HepG2 (cell line): ENCODE measurements around the gene TP73. TPM values are rescaled to one million over a fixed set of nuclear protein-coding genes. Genes with fewer than 3 reads are reported as not detected.
A peak's percentile ranks its signal among the peaks of the same experiment; 100 is the strongest.

Source experiments
- CBX5 ChIP-seq: sonication (generic); formaldehyde crosslinking; IDR thresholded peaks from 2 replicates; pipeline ENCODE4 v1.4.0; 2020; ENCODE audit warnings: missing genetic modification reagents, borderline replicate concordance
- ELF3 ChIP-seq: IDR thresholded peaks from 2 replicates; pipeline ENCODE4 v1.6.1; 2016; ENCODE audit warnings: missing genetic modification reagents, missing compliant biosample characterization
- FOXJ3 ChIP-seq: sonication (generic); formaldehyde crosslinking; IDR thresholded peaks from 2 replicates; pipeline ENCODE4 v1.4.0; 2020; ENCODE audit warnings: missing genetic modification reagents, mild to moderate bottlenecking, borderline replicate concordance
- FOXO1 ChIP-seq: sonication (generic); formaldehyde crosslinking; IDR thresholded peaks from 2 replicates; pipeline ENCODE4 v1.4.0; 2020; ENCODE audit warnings: missing genetic modification reagents
- GMEB2 ChIP-seq: IDR thresholded peaks from 2 replicates; pipeline ENCODE4 v1.6.1; 2016; ENCODE audit warnings: missing biosample characterization, missing genetic modification reagents, low read depth
- HIVEP1 ChIP-seq: sonication (generic); formaldehyde crosslinking; IDR thresholded peaks from 2 replicates; pipeline ENCODE4 v1.4.0; 2020; ENCODE audit warnings: mild to moderate bottlenecking, missing genetic modification reagents
- IKZF5 ChIP-seq: IDR thresholded peaks from 2 replicates; pipeline ENCODE4 v1.6.1; 2018; ENCODE audit warnings: missing genetic modification reagents, mild to moderate bottlenecking, missing compliant biosample characterization
- IRF1 ChIP-seq: sonication (generic); formaldehyde crosslinking; IDR thresholded peaks from 2 replicates; pipeline ENCODE4 v1.4.0; 2020; ENCODE audit warnings: low read depth, mild to moderate bottlenecking, missing genetic modification reagents
- ISL2 ChIP-seq: sonication (generic); formaldehyde crosslinking; IDR thresholded peaks from 2 replicates; pipeline ENCODE4 v1.5.0; 2020; ENCODE audit warnings: missing genetic modification reagents
- MTF2 ChIP-seq: sonication (generic); formaldehyde crosslinking; IDR thresholded peaks from 2 replicates; pipeline ENCODE4 v1.5.0; 2020; ENCODE audit warnings: missing genetic modification reagents, borderline replicate concordance
- POGK ChIP-seq: sonication (generic); formaldehyde crosslinking; conservative IDR thresholded peaks from 2 replicates; pipeline ENCODE4 v1.8.0; 2022; ENCODE audit warnings: mild to moderate bottlenecking, moderate library complexity, missing genetic modification reagents
- POLR2G ChIP-seq: fragments of 200-400 bp; formaldehyde crosslinking; IDR thresholded peaks from 2 replicates; pipeline ENCODE4 v1.6.1; 2018; ENCODE audit warnings: mild to moderate bottlenecking, low read depth, low read length, moderate library complexity
- TOE1 ChIP-seq: sonication (generic); formaldehyde crosslinking; IDR thresholded peaks from 2 replicates; pipeline ENCODE4 v1.4.0; 2020; ENCODE audit warnings: mild to moderate bottlenecking, missing genetic modification reagents
- ZBTB8A ChIP-seq: sonication (generic); formaldehyde crosslinking; IDR thresholded peaks from 2 replicates; pipeline ENCODE4 v1.4.0; 2020; ENCODE audit warnings: mild to moderate bottlenecking, low read depth, missing genetic modification reagents, borderline replicate concordance
- ZMYM4 ChIP-seq: sonication (generic); formaldehyde crosslinking; IDR thresholded peaks from 2 replicates; pipeline ENCODE4 v1.8.1; 2023; ENCODE audit warnings: mild to moderate bottlenecking, missing genetic modification reagents
- ZNF121 ChIP-seq: sonication (generic); formaldehyde crosslinking; IDR thresholded peaks from 2 replicates; pipeline ENCODE4 v1.5.0; 2020; ENCODE audit warnings: mild to moderate bottlenecking, missing genetic modification reagents
- ZNF703 ChIP-seq: sonication (generic); formaldehyde crosslinking; IDR thresholded peaks from 2 replicates; pipeline ENCODE4 v1.5.1; 2020; ENCODE audit warnings: missing genetic modification reagents, mild to moderate bottlenecking, moderate library complexity, borderline replicate concordance
- ZNF841 ChIP-seq: sonication (generic); formaldehyde crosslinking; IDR thresholded peaks from 2 replicates; pipeline ENCODE4 v1.8.1; 2023; ENCODE audit warnings: missing genetic modification reagents, borderline replicate concordance
- polyA plus RNA-seq, 8 experiments: library from polyadenylated mRNA; depleted of rRNA in 3 of 8; stranded (reverse) in 7 of 8; unstranded in 1 of 8; fragments of >200 nt; fragmentation: Illumina TruSeq in 4 of 8; extraction: Trizol in 4 of 8; gene quantifications; 2 replicates each; pipeline versions ENCODE4 v1.2.1 to v1.2.3, GENCODE V29; 2011 to 2016; ENCODE audit warnings: low read depth in 4 of 8, missing spikeins in 1 of 8, mixed read lengths in 1 of 8; ENCODE audit not compliant: insufficient read depth in 1 of 8
- total RNA-seq, 5 experiments: library from RNA; depleted of rRNA; stranded (reverse); fragments of >200 nt; fragmentation: Illumina TruSeq; extraction: Trizol; gene quantifications; 2 replicates each; pipeline ENCODE4 v1.2.3, GENCODE V29; 2016; ENCODE audit warnings: low read depth in 1 of 5
- TF ChIP-seq, protein P1 (sequence below): sonication (generic); formaldehyde crosslinking; IDR thresholded peaks from 2 replicates; pipeline ENCODE4 v1.4.0; 2020; ENCODE audit warnings: missing genetic modification reagents, borderline replicate concordance
- TF ChIP-seq, protein P2 (sequence below): sonication (generic); formaldehyde crosslinking; IDR thresholded peaks from 2 replicates; pipeline ENCODE4 v1.4.0; 2020; ENCODE audit warnings: low read depth, mild to moderate bottlenecking, missing genetic modification reagents

TP73 gene
- total and polyA plus RNA-seq, 2 of the 13 experiments (the other 11 are each of a cell fraction or from before 2014, with no cell fraction given): 0.49 to 1.1 TPM

GRCh38 chr1:3717715-3718601 lies 65.6 kb downstream of the TP73 start (continued):
- TF ChIP-seq POGK (peak; percentile 62; the same call in 1 of the 2 replicates), MTF2 (CRISPR knock-in tag) (no peak), ZBTB8A (CRISPR knock-in tag) (no peak), CBX5 (CRISPR knock-in tag) (no peak), TOE1 (CRISPR knock-in tag) (no peak), ZNF121 (CRISPR knock-in tag) (no peak), ZNF841 (CRISPR knock-in tag) (no peak), ELF3 (peak; percentile 35; the same call in 1 of the 2 replicates), IRF1 (CRISPR knock-in tag) (no peak), FOXO1 (no peak), GMEB2 (CRISPR knock-in tag) (no peak), ISL2 (CRISPR knock-in tag) (0 out of 2 replicates have a peak, but pooled peaks have one; percentile 15), ZNF703 (CRISPR knock-in tag) (no peak), HIVEP1 (no peak), ZMYM4 (CRISPR knock-in tag) (no peak), IKZF5 (CRISPR knock-in tag) (0 out of 2 replicates have a peak, but pooled peaks have one; percentile 45), FOXJ3 (CRISPR knock-in tag) (no peak), POLR2G (no peak)
- TF ChIP-seq, protein P1, sequence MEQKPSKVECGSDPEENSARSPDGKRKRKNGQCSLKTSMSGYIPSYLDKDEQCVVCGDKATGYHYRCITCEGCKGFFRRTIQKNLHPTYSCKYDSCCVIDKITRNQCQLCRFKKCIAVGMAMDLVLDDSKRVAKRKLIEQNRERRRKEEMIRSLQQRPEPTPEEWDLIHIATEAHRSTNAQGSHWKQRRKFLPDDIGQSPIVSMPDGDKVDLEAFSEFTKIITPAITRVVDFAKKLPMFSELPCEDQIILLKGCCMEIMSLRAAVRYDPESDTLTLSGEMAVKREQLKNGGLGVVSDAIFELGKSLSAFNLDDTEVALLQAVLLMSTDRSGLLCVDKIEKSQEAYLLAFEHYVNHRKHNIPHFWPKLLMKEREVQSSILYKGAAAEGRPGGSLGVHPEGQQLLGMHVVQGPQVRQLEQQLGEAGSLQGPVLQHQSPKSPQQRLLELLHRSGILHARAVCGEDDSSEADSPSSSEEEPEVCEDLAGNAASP: 0 out of 2 replicates have a peak, but pooled peaks have one; percentile 46
- TF ChIP-seq, protein P2, sequence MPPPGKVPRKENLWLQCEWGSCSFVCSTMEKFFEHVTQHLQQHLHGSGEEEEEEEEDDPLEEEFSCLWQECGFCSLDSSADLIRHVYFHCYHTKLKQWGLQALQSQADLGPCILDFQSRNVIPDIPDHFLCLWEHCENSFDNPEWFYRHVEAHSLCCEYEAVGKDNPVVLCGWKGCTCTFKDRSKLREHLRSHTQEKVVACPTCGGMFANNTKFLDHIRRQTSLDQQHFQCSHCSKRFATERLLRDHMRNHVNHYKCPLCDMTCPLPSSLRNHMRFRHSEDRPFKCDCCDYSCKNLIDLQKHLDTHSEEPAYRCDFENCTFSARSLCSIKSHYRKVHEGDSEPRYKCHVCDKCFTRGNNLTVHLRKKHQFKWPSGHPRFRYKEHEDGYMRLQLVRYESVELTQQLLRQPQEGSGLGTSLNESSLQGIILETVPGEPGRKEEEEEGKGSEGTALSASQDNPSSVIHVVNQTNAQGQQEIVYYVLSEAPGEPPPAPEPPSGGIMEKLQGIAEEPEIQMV (CRISPR knock-in tag): no peak
